Measurements from ENCODE around the gene TBCK.

Gene TBCK

GRCh38 chr4:106022454-106022853, 293.6 kb downstream of the TBCK start:
- no peak for TF ChIP-seq CTCF (IDR thresholded peaks at IDR 0.05; ENCODE audit: low read depth, low read length)
- H3K4me3 ChIP-seq (replicated peaks in 1 of 2; ENCODE audit: low read depth in 2 of 2, low read length in 2 of 2) = no peak overlapping the region
- no peak for DNase-seq (ENCODE audit: low read depth in 2 of 2)

- no peak for TF ChIP-seq CTCF (IDR thresholded peaks at IDR 0.05; ENCODE audit: low read depth, low read length)
Measured at GRCh38 chr4:106021737-106022410, 294.1 kb downstream of the TBCK start.

GRCh38 chr4:106019771-106020170, 296.2 kb downstream of the TBCK start:
- DNase-seq (ENCODE audit: low read depth in 2 of 2) = peak; percentile 8 to 17
- H3K4me3 ChIP-seq (replicated peaks in 1 of 2; ENCODE audit: low read depth in 2 of 2, low read length in 2 of 2) = no peak overlapping the region
- TF ChIP-seq CTCF (IDR thresholded peaks at IDR 0.05; ENCODE audit: low read depth, low read length) = no peak

More at GRCh38 chr4:106021737-106022410, 294.1 kb downstream of the TBCK start:
- H3K4me3 ChIP-seq (replicated peaks in 1 of 2; ENCODE audit: low read depth in 2 of 2, low read length in 2 of 2) = no peak overlapping the region
- DNase-seq (ENCODE audit: low read depth in 2 of 2) = peak; percentile 6 to 54

- H3K4me3 ChIP-seq (replicated peaks in 1 of 2; ENCODE audit: low read depth in 2 of 2, low read length in 2 of 2) = no peak overlapping the region
- no peak for DNase-seq (ENCODE audit: low read depth in 2 of 2)
- TF ChIP-seq CTCF (IDR thresholded peaks at IDR 0.05; ENCODE audit: low read depth, low read length) = no peak
Measured at GRCh38 chr4:106017975-106018374, 298.0 kb downstream of the TBCK start.

GRCh38 chr4:106011387-106011786, 304.6 kb downstream of the TBCK start:
- no peak for TF ChIP-seq CTCF (IDR thresholded peaks at IDR 0.05; ENCODE audit: low read depth, low read length)
- DNase-seq (ENCODE audit: low read depth in 2 of 2) = no peak
- no peak overlapping the region for H3K4me3 ChIP-seq (replicated peaks in 1 of 2; ENCODE audit: low read depth in 2 of 2, low read length in 2 of 2)

GRCh38 chr4:106010761-106011160, 305.2 kb downstream of the TBCK start:
- no peak for TF ChIP-seq CTCF (IDR thresholded peaks at IDR 0.05; ENCODE audit: low read depth, low read length)
- no peak for DNase-seq (ENCODE audit: low read depth in 2 of 2)
- H3K4me3 ChIP-seq (replicated peaks in 1 of 2; ENCODE audit: low read depth in 2 of 2, low read length in 2 of 2) = no peak overlapping the region

GRCh38 chr4:106002994-106003393, 313.0 kb downstream of the TBCK start:
- TF ChIP-seq CTCF (IDR thresholded peaks at IDR 0.05; ENCODE audit: low read depth, low read length) = no peak
- no peak overlapping the region for H3K4me3 ChIP-seq (replicated peaks in 1 of 2; ENCODE audit: low read depth in 2 of 2, low read length in 2 of 2)
- no peak for DNase-seq (ENCODE audit: low read depth in 2 of 2)
